Activated naive CD8-positive, alpha-beta T cell (primary cell): ENCODE measurements around the gene TAPBPL.
"Not testable (repeated sequence)": the region's sequence is repeated elsewhere in the genome, so short reads cannot be mapped to it uniquely, and the experiment has no call there.

ENCODE experiments used
- H3K27ac Mint-ChIP-seq: one replicate; pipeline ENCODE4 v1.8.0; 2021; ENCODE audit warnings: mixed read lengths
- H3K27me3 Mint-ChIP-seq: one replicate; pipeline ENCODE4 v1.8.0; 2021; ENCODE audit warnings: mixed read lengths
- H3K36me3 Mint-ChIP-seq: one replicate; pipeline ENCODE4 v1.8.0; 2021; ENCODE audit warnings: mixed read lengths
- H3K4me1 Mint-ChIP-seq: one replicate; pipeline ENCODE4 v1.8.0; 2021; ENCODE audit warnings: low read depth, mixed read lengths
- H3K4me3 Mint-ChIP-seq: one replicate; pipeline ENCODE4 v1.8.0; 2021; ENCODE audit warnings: mild to moderate bottlenecking, mixed read lengths
- H3K9me3 Mint-ChIP-seq: one replicate; pipeline ENCODE4 v1.8.0; 2021; ENCODE audit warnings: low read depth, mixed read lengths

The TAPBPL gene

GRCh38 chr12:6465467-6466183 lies 13.8 kb downstream of the TAPBPL start:
- Mint-ChIP-seq H3K4me3 (peak overlapping the region; percentile 96), H3K9me3 (no peaks in the 10 kb centered on the region), H3K36me3 (peaks cover 62% of the 10 kb centered on the region), H3K4me1 (peaks cover 88% of the 10 kb centered on the region), H3K27ac (peak overlapping the region; percentile 93), H3K27me3 (no peaks in the 10 kb centered on the region)

- Mint-ChIP-seq H3K36me3 (peaks cover 56% of the 10 kb centered on the region), H3K27ac (peak overlapping the region; percentile 93), H3K4me1 (peaks cover 86% of the 10 kb centered on the region), H3K27me3 (no peaks in the 10 kb centered on the region), H3K4me3 (peak overlapping the region; percentile 96), H3K9me3 (no peaks in the 10 kb centered on the region)
Observed at GRCh38 chr12:6466184-6466573, 14.3 kb downstream of the TAPBPL start.

GRCh38 chr12:6466751-6467150 lies 14.9 kb downstream of the TAPBPL start:
- Mint-ChIP-seq H3K36me3 (peaks cover 54% of the 10 kb centered on the region), H3K4me3 (peak overlapping the region; percentile 96), H3K27ac (peak overlapping the region; percentile 93), H3K4me1 (peaks cover 86% of the 10 kb centered on the region)
- H3K27me3 Mint-ChIP-seq, H3K9me3 Mint-ChIP-seq: not testable (repeated sequence)

DNA sequence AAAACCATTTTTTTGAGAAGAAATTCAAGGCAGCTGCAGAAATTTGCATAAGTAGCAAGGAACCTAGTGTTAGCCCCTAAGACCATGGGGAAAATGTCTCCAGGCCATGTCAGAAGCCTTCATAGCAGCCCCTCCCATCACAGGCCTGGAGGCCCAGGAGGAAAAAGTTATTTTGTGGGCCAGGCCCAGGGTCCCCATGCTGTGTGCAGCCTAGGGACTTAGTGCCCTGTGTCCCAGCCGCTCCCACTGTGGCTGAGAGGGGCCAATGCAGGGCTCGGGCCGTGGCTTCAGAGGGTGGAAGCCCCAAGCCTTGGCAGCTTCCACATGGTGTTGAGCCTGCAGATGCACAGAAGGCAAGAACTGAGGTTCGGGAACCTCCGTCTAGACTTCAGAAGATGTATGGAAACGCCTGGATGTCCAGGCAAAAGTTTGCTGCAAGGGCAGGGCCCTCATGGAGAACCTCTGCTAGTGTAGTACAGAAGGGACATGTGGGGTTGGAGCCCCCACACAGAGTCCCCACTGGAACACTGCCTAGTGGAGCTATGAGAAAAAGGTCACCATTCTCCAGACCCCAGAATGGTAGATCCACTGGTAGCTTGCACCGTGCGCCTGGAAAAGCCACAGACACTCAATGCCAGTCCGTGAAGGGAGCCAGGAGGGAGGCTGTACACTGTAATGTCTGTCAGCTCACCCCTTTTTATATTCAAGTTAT lies 15.9 kb downstream of the TAPBPL start:
- Mint-ChIP-seq H3K4me1 (peaks cover 81% of the 10 kb centered on the region), H3K4me3 (peak overlapping the region; percentile 96), H3K36me3 (peaks cover 46% of the 10 kb centered on the region), H3K27ac (peak overlapping the region; percentile 93)
- not testable (repeated sequence) for H3K27me3 Mint-ChIP-seq, H3K9me3 Mint-ChIP-seq

GRCh38 chr12:6468283-6468575 lies 16.4 kb downstream of the TAPBPL start:
- no peaks in the 10 kb centered on the region for H3K27me3 Mint-ChIP-seq
- no peaks in the 10 kb centered on the region for H3K9me3 Mint-ChIP-seq
- H3K36me3 Mint-ChIP-seq: peaks cover 43% of the 10 kb centered on the region
- peak overlapping the region; percentile 87 for H3K27ac Mint-ChIP-seq
- peak overlapping the region; percentile 96 for H3K4me3 Mint-ChIP-seq
- peaks cover 76% of the 10 kb centered on the region for H3K4me1 Mint-ChIP-seq

GRCh38 chr12:6469092-6469491 lies 17.2 kb downstream of the TAPBPL start:
- H3K4me1 Mint-ChIP-seq: peaks cover 67% of the 10 kb centered on the region
- H3K9me3 Mint-ChIP-seq: no peaks in the 10 kb centered on the region
- H3K27me3 Mint-ChIP-seq: no peaks in the 10 kb centered on the region
- peak overlapping the region; percentile 96 for H3K4me3 Mint-ChIP-seq
- peaks cover 37% of the 10 kb centered on the region for H3K36me3 Mint-ChIP-seq
- H3K27ac Mint-ChIP-seq: peak overlapping the region; percentile 87

DNA sequence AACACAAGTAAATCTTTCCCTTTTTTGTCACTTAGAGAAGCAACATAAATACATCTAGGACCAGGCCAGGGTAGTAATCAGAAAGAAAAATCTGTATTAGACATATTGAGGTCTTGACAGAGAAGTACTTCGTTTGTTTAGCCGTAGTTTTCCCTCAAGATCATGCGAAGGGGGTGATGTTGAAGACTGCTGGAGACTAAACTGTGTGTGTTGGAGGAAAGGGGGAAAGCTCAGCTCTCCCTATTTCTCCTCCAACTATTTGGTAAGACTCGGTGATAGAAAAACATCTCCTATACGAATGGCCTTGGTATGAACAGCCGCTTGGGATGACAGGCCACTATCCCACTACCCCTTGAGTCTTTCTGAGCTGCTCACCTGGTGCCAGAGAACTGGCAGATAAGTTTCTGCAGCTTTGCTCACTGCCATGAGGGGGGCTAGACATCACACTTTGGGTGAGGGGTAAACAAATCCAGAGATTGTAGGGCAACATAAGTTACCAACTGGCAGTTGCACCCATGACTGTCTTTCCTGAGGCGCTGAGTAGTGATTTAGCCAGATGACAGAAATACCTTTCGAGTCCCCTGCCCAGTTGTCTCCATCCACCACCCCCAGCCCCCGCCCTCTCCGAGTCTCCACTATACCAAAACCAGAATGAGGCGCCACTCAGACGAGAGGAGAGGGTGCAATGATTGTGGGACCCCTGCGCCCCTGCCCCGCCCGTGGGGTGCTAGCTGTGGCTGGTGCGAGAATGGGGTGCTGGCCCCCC lies 17.9 kb downstream of the TAPBPL start:
- Mint-ChIP-seq H3K27ac (peak overlapping the region; percentile 87), H3K36me3 (peaks cover 30% of the 10 kb centered on the region), H3K9me3 (no peaks in the 10 kb centered on the region), H3K27me3 (no peaks in the 10 kb centered on the region), H3K4me3 (peak overlapping the region; percentile 96), H3K4me1 (peaks cover 60% of the 10 kb centered on the region)

DNA sequence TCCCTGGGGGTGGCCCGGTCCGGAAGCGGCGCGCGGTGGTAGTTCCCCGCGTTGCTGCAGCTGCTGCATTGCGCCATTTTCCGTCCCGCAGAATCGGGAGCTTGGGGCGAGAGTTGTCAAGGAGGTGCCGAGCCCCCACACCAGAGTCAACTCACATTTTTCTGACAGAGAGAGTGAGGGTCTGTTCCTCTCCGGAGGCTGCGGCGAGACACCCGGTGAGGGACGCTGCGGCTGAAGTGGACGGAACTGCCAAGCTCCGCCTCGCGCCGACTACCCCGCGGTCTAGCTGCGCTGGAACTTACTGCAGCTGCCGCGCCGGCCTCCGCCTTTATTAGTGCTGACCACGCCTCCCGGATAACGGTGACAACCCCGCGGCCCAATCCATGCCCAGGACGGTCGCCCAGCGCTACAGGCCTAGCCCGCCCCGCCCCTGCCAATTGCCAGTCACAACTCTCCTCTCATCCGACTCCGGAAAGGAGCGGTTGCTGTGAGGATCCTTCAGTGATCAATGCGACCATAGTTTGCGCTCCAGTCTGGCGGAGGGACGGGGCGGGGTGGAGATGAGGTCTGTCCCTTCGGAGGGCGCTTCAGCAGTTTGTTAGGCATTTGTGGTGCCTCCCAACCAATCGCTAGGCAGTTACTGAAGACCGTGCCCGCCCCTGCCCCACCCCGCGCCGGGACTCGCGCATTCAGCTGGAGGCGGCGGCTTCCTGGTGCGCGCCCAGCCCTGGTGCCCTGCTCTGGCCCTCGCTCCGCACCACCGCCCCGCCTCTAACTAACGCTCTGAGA lies 18.7 kb downstream of the TAPBPL start, which contains the start of gene VAMP1:
Gene VAMP1, minus strand, starts transcription at position 303 of the 789 bp plus-strand sequence. Its CDS starts 146 bp downstream, at position 157.
- Mint-ChIP-seq H3K4me3 (peak within 1 kb of the TSS; percentile 96), H3K27ac (peak within 1 kb of the TSS; percentile 87), H3K36me3 (peaks cover 29% of the 10 kb centered on the region), H3K4me1 (peaks cover 54% of the 10 kb centered on the region), H3K27me3 (no peaks in the 10 kb centered on the region), H3K9me3 (no peaks in the 10 kb centered on the region)

GRCh38 chr12:6471989-6472360 lies 20.1 kb downstream of the TAPBPL start:
- Mint-ChIP-seq H3K36me3 (peaks cover 23% of the 10 kb centered on the region), H3K4me1 (peaks cover 40% of the 10 kb centered on the region), H3K9me3 (no peaks in the 10 kb centered on the region), H3K4me3 (peak overlapping the region; percentile 18), H3K27me3 (no peaks in the 10 kb centered on the region), H3K27ac (no peak overlapping the region)

GRCh38 chr12:6472491-6472890 lies 20.6 kb downstream of the TAPBPL start:
- no peaks in the 10 kb centered on the region for H3K9me3 Mint-ChIP-seq
- no peak overlapping the region for H3K27ac Mint-ChIP-seq
- H3K4me3 Mint-ChIP-seq: peak overlapping the region; percentile 18
- H3K27me3 Mint-ChIP-seq: no peaks in the 10 kb centered on the region
- H3K36me3 Mint-ChIP-seq: peaks cover 19% of the 10 kb centered on the region
- peaks cover 35% of the 10 kb centered on the region for H3K4me1 Mint-ChIP-seq

GRCh38 chr12:6475233-6475975 lies 23.6 kb downstream of the TAPBPL start:
- not testable (repeated sequence) for H3K9me3 Mint-ChIP-seq, H3K27me3 Mint-ChIP-seq, H3K4me3 Mint-ChIP-seq, H3K27ac Mint-ChIP-seq, H3K36me3 Mint-ChIP-seq
- H3K4me1 Mint-ChIP-seq: peaks cover 14% of the 10 kb centered on the region

GRCh38 chr12:6476489-6476888 lies 24.6 kb downstream of the TAPBPL start:
- Mint-ChIP-seq H3K4me3 (no peak overlapping the region), H3K9me3 (no peaks in the 10 kb centered on the region), H3K4me1 (peaks cover 8% of the 10 kb centered on the region), H3K27me3 (no peaks in the 10 kb centered on the region), H3K36me3 (no peaks in the 10 kb centered on the region), H3K27ac (no peak overlapping the region)

DNA sequence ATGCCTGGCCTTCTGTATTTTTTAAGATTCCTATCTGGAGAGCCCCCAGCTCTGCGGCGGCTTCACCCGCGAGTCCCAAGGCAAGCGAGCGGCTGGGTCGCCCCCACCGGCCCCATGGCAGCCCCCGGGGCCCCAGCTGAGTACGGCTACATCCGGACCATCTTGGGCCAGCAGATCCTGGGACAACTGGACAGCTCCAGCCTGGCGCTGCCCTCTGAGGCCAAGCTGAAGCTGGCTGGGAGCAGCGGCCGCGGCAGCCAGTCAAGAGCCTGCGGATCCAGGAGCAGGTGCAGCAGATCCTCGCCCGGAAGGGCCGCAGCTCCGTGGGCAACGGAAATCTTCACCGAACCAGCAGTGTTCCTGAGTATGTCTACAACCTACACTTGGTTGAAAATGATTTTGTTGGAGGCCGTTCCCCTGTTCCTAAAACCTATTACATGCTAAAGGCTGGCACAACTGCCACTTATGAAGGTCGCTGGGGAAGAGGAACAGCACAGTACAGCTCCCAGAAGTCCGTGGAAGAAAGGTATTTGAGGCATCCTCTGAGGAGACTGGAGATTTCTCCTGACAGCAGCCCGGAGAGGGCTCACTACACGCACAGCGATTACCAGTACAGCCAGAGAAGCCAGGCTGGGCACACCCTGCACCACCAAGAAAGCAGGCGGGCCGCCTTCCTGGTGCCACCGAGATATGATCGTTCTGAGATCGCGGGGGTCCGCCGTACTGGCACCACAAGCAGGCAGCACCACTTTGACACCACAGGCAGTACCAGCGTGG lies 25.9 kb downstream of the TAPBPL start:
- H3K36me3 Mint-ChIP-seq, H3K27ac Mint-ChIP-seq, H3K4me3 Mint-ChIP-seq, H3K27me3 Mint-ChIP-seq, H3K4me1 Mint-ChIP-seq, H3K9me3 Mint-ChIP-seq: not testable (repeated sequence)
